GM12878 (cell line): Measurements from ENCODE around the gene CORO2B.

ENCODE experiments used
- EZH2 ChIP-seq: IDR thresholded peaks from 2 replicates; pipeline ENCODE4 v1.6.1; 2012; ENCODE audit warnings: low read depth, mild to moderate bottlenecking, control low read depth, inconsistent platforms, low read length, borderline replicate concordance; ENCODE audit not compliant: control insufficient read depth
- ZNF384 ChIP-seq: IDR thresholded peaks from 2 replicates; pipeline ENCODE4 v1.6.1; 2012; ENCODE audit warnings: low read depth, mild to moderate bottlenecking, low read length, improper control_type of control experiment, borderline replicate concordance
- TF ChIP-seq, protein P1 (sequence below), 3 experiments: IDR thresholded peaks in 2 of 3; conservative IDR thresholded peaks in 1 of 3; 2 replicates each; pipeline ENCODE4 v1.5.1; 2011; ENCODE audit warnings: low read depth in 3 of 3, low read length in 3 of 3, mild to moderate bottlenecking in 3 of 3, control low read depth in 2 of 3, moderate library complexity in 2 of 3, inconsistent platforms in 1 of 3, mixed read lengths in 1 of 3; ENCODE audit not compliant: control insufficient read depth in 2 of 3, insufficient read depth in 1 of 3; ENCODE audit errors: extremely low read depth in 1 of 3
- TF ChIP-seq, protein P2 (sequence below): fragments of 450-650 bp; IDR thresholded peaks from 2 replicates; pipeline ENCODE4 v1.6.1; 2016; ENCODE audit warnings: mild to moderate bottlenecking

DNA sequence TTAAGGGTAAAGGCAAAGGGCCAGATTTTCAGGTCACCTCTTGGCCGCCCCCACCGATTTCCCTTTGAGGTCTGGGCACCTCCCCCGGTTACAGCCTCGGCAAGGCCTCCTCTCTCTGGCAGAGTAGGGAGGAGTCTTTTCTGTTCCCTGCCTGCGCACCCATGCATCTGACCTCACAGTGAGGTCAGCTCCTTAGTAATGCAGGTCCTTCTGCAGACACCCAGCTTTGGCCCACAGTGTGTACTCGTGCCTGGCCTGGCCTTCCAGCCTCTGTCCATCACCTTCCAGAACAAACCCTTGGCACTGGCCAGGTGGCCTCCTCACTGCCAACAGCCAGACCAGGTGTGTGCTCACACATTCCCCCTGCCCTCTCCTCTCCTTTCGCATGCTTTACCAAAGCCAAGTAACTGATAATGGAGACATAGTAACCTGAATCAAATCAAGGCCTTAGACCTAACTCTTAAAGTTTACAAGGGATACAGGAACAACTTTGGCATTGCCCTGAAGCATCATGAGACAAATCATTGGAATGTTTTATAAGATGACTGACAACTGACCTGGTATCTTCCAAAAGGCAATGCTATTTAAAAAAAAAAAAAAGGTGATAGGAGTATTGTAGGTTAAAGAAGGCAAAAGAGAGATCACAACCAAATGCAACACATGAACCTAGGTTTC is 61.3 kb downstream of the CORO2B start:
- TF ChIP-seq, protein P1, sequence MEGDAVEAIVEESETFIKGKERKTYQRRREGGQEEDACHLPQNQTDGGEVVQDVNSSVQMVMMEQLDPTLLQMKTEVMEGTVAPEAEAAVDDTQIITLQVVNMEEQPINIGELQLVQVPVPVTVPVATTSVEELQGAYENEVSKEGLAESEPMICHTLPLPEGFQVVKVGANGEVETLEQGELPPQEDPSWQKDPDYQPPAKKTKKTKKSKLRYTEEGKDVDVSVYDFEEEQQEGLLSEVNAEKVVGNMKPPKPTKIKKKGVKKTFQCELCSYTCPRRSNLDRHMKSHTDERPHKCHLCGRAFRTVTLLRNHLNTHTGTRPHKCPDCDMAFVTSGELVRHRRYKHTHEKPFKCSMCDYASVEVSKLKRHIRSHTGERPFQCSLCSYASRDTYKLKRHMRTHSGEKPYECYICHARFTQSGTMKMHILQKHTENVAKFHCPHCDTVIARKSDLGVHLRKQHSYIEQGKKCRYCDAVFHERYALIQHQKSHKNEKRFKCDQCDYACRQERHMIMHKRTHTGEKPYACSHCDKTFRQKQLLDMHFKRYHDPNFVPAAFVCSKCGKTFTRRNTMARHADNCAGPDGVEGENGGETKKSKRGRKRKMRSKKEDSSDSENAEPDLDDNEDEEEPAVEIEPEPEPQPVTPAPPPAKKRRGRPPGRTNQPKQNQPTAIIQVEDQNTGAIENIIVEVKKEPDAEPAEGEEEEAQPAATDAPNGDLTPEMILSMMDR (IDR thresholded peaks at IDR 0.05 in 2 of 3, conservative IDR thresholded peaks at IDR 0.05 in 1 of 3; ENCODE audit: control insufficient read depth in 2 of 3, extremely low read depth in 1 of 3, insufficient read depth in 1 of 3, low read depth in 3 of 3, low read length in 3 of 3): no peak
- TF ChIP-seq EZH2 (no peak), ZNF384 (no peak)
- TF ChIP-seq, protein P2, sequence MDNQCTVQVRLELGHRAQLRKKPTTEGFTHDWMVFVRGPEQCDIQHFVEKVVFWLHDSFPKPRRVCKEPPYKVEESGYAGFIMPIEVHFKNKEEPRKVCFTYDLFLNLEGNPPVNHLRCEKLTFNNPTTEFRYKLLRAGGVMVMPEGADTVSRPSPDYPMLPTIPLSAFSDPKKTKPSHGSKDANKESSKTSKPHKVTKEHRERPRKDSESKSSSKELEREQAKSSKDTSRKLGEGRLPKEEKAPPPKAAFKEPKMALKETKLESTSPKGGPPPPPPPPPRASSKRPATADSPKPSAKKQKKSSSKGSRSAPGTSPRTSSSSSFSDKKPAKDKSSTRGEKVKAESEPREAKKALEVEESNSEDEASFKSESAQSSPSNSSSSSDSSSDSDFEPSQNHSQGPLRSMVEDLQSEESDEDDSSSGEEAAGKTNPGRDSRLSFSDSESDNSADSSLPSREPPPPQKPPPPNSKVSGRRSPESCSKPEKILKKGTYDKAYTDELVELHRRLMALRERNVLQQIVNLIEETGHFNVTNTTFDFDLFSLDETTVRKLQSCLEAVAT: no peak
